Hematopoietic multipotent progenitor cell treated with erythropoietin and hydrocortisone succinate and interleukin-3 and kit ligand, for 17 days (in vitro differentiated cells): Measurements from ENCODE around the gene TNMD.
"Not testable (repeated sequence)": the region's sequence is repeated elsewhere in the genome, so short reads cannot be mapped to it uniquely, and the experiment has no call there.

Source experiments
- DNase-seq: peaks from one replicate; pipeline ENCODE4 v3.0.0-alpha.2; 2015; ENCODE audit warnings: low spot score

Gene TNMD

GRCh38 chrX:100584611-100585010 lies at the start of gene TNMD:
Gene TNMD, plus strand, starts transcription at chrX:100584936. Its CDS starts 83 bp downstream, at chrX:100585019.
- no peak for DNase-seq

GRCh38 chrX:100565534-100565933 lies 19.2 kb upstream of the TNMD start:
- DNase-seq = not testable (repeated sequence)

- no peak for DNase-seq
These were observed 2.0 kb downstream of the TNMD start for GRCh38 chrX:100586747-100587146.

DNA sequence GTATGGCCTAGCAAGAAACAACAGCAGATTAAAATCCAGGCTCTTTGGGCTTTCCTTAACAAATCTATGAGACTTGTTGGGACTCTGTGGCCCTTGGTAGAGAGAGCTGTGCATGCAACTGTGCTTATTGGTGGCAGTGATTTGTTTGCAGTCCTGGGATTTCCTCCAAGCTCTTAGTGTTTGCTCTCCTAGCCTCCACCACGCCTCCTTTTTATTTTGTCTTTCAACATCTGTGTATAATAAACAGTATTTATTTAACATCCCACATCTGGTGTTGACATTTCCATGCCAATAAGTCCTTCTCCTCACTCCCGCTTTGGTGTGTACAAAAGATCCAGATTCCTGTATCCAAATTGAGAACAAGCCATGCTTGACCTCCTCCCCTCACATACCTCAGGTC lies 3.1 kb downstream of the TNMD start:
- DNase-seq = no peak

DNA sequence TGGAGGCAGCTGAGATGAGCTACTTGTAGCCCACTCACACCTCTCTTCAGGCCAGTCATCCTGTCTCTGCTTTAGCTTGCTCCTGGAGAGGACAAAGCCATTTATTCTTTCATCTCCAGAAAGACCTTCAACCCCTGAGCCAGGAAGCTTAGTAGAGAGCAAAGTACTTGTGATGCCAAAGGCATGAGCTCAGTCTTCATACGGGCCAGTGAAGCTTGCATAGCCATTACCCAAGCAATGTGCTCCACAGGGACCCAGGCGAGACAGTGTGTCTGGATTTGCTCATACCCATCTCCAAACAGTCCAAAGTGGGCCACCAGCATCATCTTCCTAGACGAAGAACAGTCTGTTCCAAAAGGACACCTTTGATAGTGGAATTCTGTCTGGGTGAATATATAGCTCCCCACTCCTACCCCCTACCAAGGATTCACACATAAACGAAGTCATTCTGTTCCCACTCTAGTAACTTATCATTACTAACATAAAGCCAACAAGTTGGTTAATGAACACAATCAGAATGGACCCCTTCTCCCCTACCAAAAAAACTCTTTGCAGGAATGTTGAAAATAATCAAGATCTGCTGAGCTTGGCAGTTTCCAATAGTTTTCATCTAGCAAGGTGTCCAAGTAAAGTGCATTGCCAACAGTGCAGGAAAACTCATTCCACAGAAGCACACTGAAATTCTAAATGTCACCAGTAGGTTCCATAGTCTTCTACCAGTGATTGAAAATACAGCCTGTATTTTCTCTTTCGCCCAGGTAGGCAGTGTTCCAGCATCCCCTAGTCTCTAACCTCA lies 6.7 kb downstream of the TNMD start:
- no peak for DNase-seq

- DNase-seq = no peak
These were observed 8.4 kb downstream of the TNMD start for GRCh38 chrX:100593126-100593525.

GRCh38 chrX:100593581-100593980 lies 8.8 kb downstream of the TNMD start:
- DNase-seq = no peak

DNA sequence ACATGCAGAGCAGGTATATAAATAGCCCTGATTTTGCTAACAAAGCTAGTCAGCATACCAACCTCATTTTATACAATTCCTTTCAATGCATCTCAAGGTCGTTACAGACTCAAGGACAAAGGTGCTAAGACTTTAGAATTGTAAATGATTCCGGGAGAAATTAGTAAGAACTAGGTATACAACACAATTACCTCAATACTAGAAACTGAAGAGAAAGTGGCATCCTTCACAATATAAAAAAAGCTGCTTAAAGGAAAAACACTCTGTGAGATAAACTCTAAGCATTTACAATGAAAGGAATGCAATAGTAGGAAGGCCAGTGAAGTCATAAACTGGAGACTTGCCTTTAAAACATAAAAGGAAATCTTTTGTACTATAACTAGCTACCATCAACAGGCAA lies 11.9 kb downstream of the TNMD start:
- DNase-seq = no peak

GRCh38 chrX:100599456-100599855 lies 14.7 kb downstream of the TNMD start:
- DNase-seq = no peak

DNA sequence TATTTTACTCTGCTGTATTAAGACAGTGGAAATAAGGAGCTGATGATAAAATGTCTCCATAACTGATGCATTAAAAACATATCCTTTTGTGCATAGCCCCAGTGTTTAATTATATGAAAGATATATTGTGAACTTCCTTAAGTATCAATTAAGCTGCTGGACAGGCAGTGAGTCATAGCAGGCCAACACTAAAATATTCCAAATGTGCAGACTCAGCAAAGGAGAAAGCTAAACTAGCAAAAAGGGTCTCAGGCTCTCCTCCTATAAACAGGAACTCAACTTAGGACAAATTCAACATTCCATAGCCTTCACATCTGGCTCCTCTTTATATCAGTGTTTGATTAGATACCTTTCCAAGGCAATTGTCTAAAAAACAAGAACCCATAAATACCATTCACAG lies 15.6 kb downstream of the TNMD start:
- DNase-seq = no peak

GRCh38 chrX:100600758-100601157 lies 16.0 kb downstream of the TNMD start:
- DNase-seq = no peak

DNA sequence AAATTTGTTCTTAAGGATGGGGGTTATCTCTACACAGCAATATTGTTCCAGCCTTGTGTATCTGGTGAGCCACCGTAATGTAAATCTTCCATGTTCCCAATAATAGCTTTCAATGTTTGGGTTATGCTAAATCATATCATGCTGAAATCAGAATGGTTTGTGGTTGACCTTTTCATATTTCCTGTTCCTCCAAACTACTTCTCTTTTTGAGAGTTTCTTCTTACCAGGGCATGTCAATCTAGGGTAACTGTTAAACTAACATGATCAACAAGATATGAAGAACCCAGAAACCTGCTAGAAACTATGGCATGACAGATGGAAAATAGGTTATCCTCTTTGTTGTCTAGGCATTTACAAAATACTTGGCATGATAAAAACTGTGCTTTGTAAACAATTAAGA lies 22.0 kb downstream of the TNMD start:
- no peak for DNase-seq

DNA sequence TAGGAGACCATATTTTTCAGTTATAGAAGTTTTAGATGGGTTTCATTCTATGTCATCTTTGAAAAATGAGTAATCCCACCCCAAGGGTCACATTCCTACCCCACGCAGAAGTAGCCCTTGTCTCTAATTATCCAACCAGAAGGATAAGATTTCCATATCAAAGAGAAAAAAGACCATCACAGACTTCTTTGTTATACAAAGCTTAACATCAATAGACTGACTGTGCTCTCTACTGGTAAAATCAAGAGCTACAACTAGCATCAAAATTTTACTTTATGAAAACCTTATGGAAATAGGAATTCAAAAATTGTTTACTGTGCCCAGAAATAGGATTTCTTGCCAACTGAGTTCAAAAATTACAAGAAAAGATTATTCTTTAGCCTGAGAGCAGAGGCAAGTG lies 24.9 kb downstream of the TNMD start:
- DNase-seq = no peak

DNA sequence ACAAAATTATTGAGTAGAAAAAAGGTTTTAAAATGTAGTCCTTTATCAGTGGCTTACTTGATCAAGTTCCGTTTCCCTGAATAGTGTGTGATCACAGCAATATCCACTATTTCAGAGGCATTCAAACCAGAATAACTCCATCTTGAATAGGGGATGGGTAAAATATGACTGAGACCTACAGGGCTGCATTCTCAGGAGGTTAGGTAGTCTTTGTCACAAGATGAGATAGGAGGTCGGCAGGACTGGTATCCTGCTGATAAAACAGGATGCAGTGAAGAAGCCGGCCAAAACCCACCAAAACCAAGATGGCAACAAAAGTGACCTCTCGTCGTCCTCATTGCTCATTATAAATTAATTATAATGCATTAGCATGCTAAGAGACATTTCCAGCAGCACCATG lies 27.2 kb downstream of the TNMD start:
- no peak for DNase-seq

- DNase-seq = no peak
These were observed 30.3 kb downstream of the TNMD start for GRCh38 chrX:100615005-100615404.

DNA sequence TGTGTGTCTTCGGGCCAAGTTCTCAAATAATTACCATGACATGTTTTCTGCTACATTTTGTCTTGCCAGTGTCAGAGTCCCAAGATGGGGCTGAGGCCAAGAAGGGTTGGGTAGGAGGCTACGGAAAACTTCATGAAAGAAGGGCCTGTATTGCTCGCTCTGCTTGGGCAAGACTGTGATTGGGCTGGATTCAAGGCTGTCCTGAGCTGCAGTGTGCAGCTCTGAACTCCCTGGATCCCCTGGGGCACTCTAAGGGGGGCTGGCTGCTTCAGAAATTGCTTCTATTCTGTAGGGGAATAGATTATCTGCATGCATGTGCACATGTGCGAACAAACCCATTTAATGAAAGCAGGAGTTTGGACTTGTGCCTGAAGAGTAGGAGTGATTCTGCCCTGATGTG lies 38.3 kb downstream of the TNMD start:
- DNase-seq = no peak

DNA sequence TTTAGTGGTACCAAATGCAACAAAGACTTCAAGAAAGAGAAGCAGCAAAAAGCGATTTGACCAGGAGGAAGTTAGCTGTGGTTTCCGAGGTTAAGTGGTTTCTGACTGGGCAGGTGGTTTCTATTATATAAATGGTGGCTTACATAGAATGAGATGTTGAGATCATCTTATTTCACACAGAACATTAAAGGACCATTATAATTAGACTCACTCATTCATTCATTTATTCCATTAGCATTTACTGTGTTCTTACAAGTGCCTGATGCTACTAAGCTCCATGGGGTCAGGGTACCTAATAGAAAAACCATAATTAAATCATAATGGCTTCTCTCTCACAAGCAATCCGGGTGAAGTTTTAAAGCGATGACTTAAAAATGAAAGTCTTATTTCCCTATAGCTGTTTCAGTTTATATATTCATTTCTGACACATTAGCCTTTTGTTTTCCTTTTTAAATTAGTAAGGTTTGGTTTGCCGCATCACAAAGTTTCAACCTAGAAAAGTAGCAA lies 41.3 kb downstream of the TNMD start:
- no peak for DNase-seq

DNA sequence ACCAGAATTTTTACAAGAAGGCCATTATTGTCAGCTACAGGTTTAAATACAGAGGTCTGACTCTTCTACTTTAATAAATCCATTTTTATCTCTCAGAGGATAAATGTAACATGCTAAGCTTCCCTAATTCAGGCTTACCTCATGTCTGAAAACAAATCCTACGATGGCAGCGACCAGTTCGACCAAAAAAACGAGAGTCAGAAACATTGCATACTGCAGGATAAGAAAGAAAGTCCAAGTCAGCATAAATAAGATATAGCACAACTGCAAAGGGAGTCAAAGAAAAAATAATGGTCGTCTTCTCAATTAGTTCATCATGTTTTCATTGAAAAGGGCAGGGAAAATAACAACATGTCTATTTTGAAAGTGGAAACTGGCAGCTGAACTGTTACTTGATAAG lies 50.3 kb downstream of the TNMD start:
- no peak for DNase-seq

GRCh38 chrX:100635989-100636320 lies 51.2 kb downstream of the TNMD start:
- no peak for DNase-seq

DNA sequence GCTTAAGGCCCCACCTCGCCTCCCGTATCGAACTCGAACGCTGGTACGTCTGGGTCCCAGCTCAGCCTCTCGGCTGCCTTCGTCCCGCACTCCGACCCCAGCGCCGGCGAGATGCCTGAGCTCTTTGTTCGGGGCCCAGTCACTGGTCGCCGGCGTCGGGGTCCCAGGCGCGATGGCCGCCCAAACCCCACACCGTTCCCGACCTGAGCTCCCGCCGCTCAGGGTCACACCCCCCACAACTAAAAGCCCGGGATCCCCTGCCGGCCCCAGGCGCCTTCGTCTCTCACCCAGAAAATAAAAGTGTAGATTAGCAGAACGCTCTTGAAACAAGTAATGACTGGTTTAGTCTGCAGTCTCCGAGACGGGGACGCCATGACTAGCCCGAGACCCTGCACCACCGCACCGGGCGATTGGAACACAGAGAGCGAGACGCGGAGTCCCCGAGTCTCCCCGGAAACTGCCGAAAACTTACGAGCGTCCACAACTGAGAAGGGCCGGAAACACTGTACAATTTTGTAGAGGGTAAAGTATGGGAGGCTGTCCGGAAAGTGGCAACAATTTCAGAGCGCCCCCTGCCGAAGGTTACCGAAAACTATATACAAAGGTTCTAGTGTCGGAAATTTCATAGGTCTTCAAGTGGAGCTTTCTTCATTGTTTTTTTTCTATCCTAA lies 51.7 kb downstream of the TNMD start, which contains the start of gene TSPAN6:
Gene TSPAN6 (minus strand): TSS at position 486 of the 671 bp plus-strand sequence. CDS start 112 bp downstream, at position 374.
- DNase-seq = peak; percentile 48

DNA sequence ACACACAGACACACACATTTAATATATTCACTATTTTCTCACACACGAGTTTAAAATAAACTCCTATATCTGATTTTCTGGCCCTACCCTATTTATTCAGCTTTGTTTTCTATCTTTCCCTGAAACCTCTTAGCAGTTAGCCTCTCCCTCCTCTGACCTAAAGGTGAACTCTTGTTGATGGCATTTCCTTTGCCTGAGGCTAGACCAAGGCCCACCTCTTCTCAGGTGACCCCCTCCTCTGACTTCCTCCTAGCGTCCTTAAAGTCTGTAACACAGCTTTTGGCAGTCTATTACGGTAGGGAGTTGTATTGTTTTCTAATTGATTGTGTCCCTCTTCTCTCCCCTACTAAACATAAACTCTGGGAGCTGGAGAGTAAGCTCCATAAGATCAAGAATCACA lies 57.6 kb downstream of the TNMD start:
- no peak for DNase-seq

GRCh38 chrX:100643212-100643611 lies 58.5 kb downstream of the TNMD start:
- no peak for DNase-seq
